Measurements from ENCODE around the gene FCRLA.
"Not testable (repeated sequence)": the region's sequence is repeated elsewhere in the genome, so short reads cannot be mapped to it uniquely, and the experiment has no call there.

- TF ChIP-seq CTCF (conservative IDR thresholded peaks at IDR 0.05; ENCODE audit: low read length); EZH2phosphoT487 (IDR thresholded peaks at IDR 0.05; ENCODE audit: borderline replicate concordance, low read depth, low read length): not testable (repeated sequence)
These were observed 43.5 kb upstream of the FCRLA start for GRCh38 chr1:161663569-161663968.

All from OCI-LY7 (cell line).